A375 (cell line): ENCODE data around the gene ZNF837. TPM values are rescaled to one million over a fixed set of nuclear protein-coding genes. Genes with fewer than 3 reads are reported as not detected.
A peak's percentile ranks its signal among the peaks of the same experiment; 100 is the strongest.

ENCODE experiments used
- small RNA-seq: library from RNA; depleted of rRNA; stranded (forward); fragments of <200 nt; gene quantifications from one replicate; pipeline ENCODE3, GENCODE V24; 2014
- total RNA-seq: library from RNA; depleted of rRNA; stranded (reverse); fragments of >200 nt; shearing (Covaris generic); gene quantifications from 2 replicates; pipeline ENCODE4 v1.2.3, GENCODE V29; 2014; rRNA removed

Gene ZNF837
- 5.1 and 6.8 TPM in 2 replicates for total RNA-seq

DNA sequence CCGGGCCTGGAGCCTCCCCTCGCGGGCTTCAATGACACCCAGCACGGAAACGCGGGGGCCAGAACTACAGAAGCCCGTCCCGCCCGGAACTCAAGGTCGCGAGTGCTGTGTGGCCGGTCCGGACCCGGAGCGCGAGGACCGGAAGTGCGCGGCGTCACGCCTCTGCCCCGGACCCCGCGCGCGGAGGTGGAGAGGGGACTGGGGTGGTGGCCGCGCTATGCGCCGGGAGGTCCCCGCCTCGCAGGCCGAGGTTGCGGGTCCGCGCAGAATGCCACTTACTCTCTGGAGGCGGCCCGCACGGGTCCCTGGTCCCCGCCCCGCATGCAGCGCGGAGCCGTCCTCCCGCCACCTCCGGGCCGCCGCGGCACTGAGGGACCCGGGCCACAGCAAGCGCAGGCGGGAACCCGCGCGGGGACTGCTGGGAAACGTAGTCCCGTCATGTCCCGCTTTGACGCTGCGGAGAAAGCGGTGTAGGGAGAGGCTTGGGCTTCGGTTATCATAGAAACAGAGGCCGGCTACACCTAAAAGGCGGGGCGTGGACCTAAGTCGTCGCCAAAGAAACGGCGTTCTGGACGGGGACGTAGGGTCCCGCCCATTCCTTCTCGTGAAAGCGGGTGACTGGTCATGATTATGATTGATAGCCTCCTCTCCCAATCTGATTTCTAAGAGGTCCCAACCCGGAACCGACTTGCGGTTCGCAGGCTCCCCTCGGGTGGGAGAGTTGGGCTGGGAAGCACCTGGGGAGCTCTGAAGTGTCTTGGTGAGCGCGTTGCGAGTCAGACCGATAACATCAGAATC, at the start of gene ZNF837:
Gene ZNF837, minus strand, starts transcription at position 369 of the 798 bp plus-strand sequence. CDS start 11,698 bp downstream, outside the sequence.

DNA sequence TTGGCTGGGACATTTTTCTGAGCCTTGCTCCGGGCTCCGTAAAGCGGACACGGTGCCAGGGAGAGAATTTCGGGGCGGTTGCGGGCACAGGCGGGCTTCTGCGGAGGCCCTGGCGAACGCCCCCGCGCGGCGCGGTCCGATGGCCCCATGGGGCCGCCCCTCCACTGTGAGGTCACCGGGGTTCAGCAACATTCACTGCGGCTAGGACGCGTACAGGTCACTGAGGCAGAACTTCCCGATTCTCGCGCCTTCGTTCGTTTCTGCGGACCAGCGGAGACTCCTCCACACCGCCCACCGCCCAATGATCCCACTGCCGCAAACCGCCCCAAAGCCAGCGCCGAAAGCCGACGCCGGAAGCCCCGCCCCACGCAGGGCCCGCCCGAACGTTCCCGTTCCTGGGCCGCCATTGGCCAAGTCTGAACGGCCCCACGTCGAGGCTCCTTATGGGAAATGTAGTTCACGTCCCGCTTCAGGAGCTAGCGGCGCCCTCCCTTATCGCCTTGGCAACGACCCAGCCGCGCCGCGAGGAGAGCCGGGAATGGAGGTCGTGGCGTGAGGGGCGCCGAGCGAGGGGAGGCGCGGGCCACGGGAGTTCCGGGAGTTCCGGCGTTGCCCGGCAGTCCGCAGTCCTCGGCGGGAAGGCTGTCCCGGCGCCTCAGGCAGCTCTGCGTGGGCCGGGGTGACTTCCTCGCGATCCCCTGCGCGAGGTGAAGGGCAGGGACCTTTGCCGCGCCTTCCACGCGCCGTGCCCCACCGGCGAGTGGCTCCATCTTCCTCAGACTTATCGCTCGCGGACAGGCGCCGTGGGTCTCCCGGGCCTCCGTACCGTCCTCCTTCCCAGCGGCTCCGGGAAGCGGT, 27.6 kb upstream of the ZNF837 start, which contains the start of gene ZNF584:
Gene ZNF584, plus strand, starts transcription at position 498 of the 858 bp plus-strand sequence. CDS start 499 bp downstream, outside the sequence.

DNA sequence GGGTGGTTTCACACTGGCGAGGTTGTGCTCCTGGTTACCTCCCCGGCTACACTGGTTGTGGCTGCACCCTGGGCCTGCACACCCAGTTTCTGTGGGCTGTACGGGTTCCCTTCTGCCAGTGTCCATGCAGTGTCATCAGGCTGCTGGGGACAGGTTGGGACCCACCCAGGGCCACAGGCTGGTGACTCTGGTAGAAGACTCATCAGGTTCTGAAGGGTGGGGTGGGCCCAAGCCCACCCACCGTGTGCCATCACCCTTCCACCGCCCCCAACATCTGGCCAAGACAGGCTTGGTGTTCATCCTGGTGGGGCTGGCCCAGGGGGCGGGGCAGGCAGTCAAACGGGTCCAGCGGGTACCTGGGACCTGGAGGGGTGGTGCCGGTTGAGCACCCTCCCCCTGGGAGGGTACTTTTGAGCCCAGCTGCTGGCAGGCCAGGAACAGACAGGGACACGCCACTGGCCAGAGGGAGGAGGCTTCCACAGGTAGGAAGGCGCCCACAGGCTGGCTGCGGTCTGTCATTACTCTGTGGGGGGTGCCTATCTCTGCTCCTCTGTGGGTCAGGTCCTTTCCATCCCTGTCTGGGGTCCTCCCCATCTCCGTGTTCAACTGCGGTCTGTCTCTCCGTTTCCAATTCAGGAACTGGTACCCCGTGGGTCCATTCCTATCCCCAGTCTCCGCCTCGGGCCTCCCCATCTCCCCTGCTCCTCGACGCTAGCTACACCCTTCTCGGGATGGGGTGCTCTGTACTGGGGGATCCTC, 14.6 kb upstream of the ZNF837 start, which contains the start of gene RNF225:
Gene RNF225, plus strand, starts transcription at position 437 of the 759 bp plus-strand sequence. CDS start 434 bp downstream, outside the sequence.

DNA sequence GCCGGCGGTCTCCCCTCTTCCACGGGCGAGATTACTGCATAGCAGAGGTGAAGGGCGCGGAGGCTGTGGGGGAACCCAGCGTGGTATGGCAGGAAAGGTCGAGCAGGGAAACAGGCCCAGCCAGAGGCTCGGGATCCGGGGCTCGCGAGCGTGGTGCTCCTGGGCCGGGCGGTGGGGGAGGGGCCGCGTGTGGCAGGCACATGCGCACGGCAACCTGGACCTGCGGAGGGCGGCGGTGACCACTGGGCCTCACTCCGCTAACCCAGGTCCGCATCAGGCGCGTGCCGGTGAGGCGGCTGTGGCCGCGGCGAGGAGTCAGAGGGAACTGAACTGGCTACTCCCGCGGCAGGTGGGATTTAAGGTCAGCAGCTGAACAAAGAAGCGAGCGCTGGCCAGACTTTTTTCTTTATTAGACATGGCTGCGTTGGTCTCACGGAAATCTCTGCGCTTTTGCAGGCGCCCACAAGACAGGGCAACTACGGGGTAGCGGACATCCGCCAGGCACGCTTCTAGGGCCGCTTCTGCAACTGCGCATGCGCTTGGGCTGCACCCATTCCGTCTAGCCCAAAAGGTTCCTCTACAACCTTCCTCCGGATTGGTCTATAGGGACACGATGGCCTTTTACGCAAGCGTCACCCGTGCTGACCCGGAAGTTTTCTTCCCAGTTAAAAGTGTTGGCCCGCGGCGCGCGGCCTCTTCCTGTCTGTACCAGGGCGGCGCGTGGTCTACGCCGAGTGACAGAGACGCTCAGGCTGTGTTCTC, 5.9 kb upstream of the ZNF837 start, which contains the start of gene RPS5:
Gene RPS5, plus strand, starts transcription at position 694 of the 762 bp plus-strand sequence. CDS start 869 bp downstream, outside the sequence.

DNA sequence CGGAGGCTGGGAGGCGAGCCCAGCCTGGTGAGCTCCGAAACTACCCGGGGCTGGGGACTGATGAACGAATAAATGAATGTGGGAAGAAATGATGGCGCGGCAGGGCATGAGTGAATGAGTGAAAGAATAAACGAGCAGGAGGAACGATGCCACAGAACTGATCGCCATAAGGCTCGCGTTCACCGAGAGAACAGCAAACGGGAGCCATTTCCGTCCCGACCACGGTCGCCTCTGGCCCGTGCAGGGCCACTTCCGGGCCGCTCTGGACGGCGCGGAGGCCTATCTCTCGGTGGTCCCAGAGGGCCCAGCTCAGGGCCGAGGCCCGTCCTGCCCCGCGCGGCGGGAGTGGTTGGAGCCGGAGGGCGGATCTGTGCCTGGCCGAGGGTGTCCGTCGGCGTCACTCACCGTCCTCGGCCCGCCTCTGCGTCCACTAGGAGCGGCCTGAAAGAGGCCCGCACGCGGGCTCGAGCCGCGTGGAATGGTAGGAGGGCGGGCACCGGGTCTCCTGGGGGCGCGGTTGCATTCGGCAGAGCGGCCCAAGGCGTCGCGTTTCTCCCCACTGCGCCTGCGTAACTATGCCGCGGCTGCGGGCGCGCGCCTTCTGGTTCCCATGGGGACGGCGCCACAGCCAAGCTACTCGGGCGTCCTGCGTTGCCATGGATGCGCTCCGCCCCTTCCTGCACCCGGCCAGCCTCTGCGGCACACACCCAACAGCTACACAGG, 18.4 kb downstream of the ZNF837 start, which contains the start of gene ZNF497:
Gene ZNF497, minus strand, starts transcription at position 480 of the 723 bp plus-strand sequence. CDS start 5,116 bp downstream, outside the sequence.

DNA sequence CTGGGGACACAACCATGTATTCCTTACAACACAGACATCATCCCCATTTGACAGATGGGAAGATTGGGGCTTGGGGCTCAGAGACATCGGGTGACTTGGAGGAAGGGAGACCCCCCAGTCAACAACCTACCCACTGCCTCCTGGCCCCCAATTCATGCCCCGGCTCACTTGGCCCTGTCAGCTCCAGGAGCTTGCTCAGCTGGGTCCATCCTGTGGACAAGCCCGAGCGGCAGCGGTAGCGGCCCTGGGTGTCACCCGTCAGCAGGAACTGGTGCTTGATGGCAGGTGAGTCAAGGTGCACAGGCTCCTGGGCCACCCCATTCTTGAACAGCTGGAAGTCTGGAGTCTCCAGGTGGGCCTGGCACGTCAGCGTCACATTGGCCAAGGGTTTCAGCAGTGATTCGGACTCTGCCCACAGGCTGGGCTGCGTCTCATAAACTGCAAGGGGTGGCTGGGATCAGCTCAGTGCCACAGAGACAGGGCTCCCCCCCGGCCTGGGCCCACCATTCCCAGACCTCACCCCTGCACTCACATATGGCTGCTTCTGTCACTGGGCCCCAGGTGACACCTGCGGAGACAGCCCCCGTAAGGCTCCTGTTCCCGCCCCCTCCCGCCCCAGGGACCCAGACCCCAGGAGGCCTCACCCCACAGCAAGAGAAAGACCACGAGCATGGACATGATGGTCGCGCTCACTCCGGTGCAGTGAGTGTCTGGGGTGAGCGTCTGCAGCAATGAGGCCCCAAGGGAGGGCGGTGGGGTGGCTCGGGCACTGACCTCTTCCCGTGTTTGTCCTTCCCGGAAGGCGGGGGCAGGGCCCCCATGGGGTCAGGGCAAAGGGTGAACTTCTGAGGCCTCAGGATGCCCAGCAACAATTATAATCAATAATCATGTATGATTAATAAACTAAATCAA, 27.8 kb downstream of the ZNF837 start, which contains the start of gene A1BG:
Gene A1BG, minus strand, starts transcription at position 733 of the 912 bp plus-strand sequence. Its CDS starts 55 bp downstream, at position 678.

DNA sequence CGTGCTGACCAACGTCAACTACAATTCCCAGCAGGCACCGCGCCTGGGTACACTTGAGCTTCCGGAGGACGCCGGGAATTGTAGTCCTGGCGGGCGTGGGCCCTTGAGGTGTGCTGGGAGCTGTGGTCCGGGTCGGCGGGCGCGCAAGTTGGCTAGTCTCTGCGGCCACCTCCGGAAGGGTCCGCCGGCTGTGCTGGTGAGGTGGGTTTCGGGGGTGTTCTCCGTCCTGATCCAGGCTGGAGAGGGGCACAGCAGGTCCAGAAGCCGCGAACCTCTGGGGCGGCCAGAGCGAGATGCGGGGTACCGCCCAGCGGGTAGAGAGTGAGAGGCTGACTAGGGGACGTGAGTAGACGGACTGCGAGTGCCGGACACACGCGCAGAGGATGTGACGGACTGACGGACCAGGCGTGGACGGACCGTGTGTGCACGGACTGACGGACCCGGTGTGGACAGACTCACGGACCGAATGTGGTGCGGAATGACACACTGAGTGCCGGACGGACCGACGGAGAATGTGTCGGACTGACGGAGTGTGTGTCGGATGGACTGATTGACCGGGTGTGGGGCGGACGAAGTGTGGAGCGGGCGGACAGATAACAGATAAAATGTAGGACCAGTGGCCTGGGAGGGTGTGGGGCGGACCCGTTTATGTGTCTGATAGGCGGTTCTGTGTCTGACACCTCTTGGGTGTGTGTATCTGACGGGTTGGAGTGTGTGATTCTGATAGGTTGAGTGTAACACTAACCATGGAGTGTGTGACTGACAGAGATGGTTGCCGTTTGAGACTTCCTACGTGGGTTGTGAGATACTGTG, 53.7 kb downstream of the ZNF837 start, which contains the start of gene ZSCAN22:
Gene ZSCAN22, plus strand, starts transcription at position 81 of the 813 bp plus-strand sequence. CDS start 7,809 bp downstream, outside the sequence.

Small RNA genes within 50 kb of the gene (small RNA-seq; reads per million reads assigned to genes)
- gene MIR4754 (not detected), gene MIR6806 (not detected), gene RNA5SP473 (0.96 reads per million, percentile 54 among the genes with 10 or more reads in this experiment)

Other genes starting within 250 kb of the ZNF837 start
- 10.2 and 10.9 TPM in 2 replicates for gene ZNF329, start 230.2 kb downstream of the ZNF837 start, total RNA-seq
- 31.2 and 31.4 TPM in 2 replicates for gene ZNF274, start 198.0 kb downstream of the ZNF837 start, total RNA-seq
- 59.9 and 84.8 TPM in 2 replicates for gene ZNF544, start 152.1 kb downstream of the ZNF837 start, total RNA-seq
- gene ZNF8, start 102.1 kb downstream of the ZNF837 start, total RNA-seq, result 6.1 and 6.5 TPM in 2 replicates
- 96.2 and 96.7 TPM in 2 replicates for gene ERVK3-1, start 75.7 kb downstream of the ZNF837 start, total RNA-seq
- 2.9 TPM in 2 replicates for gene ZSCAN22, start 54.0 kb downstream of the ZNF837 start, total RNA-seq
- gene A1BG, start 27.5 kb downstream of the ZNF837 start, total RNA-seq, result 13.4 and 31.9 TPM in 2 replicates
- gene ZNF497, start 18.3 kb downstream of the ZNF837 start, total RNA-seq, result 1.4 and 2.1 TPM in 2 replicates
- 4,542 and 4,656 TPM in 2 replicates for gene RPS5, start 6.2 kb upstream of the ZNF837 start, total RNA-seq
- 1.4 and 3.8 TPM in 2 replicates for gene RNF225, start 14.6 kb upstream of the ZNF837 start, total RNA-seq
- gene ZNF584, start 27.6 kb upstream of the ZNF837 start, total RNA-seq, result 14.3 and 21.4 TPM in 2 replicates
- 0.16 and 0.19 TPM in 2 replicates for gene ZNF132, start 59.1 kb upstream of the ZNF837 start, total RNA-seq
- 11.7 and 14.8 TPM in 2 replicates for gene ZNF324B, start 70.6 kb upstream of the ZNF837 start, total RNA-seq
- gene ZNF324, start 86.0 kb upstream of the ZNF837 start, total RNA-seq, result 9.8 and 13.7 TPM in 2 replicates
- 22.6 and 23.1 TPM in 2 replicates for gene ZNF446, start 95.3 kb upstream of the ZNF837 start, total RNA-seq
- gene SLC27A5, start 131.0 kb upstream of the ZNF837 start, total RNA-seq, result 40.1 and 41.4 TPM in 2 replicates
- 13.1 and 15.4 TPM in 2 replicates for gene ZBTB45, start 138.8 kb upstream of the ZNF837 start, total RNA-seq
- 873 and 886 TPM in 2 replicates for gene TRIM28, start 163.0 kb upstream of the ZNF837 start, total RNA-seq
- 361 and 379 TPM in 2 replicates for gene CHMP2A, start 174.1 kb upstream of the ZNF837 start, total RNA-seq
- 195 and 207 TPM in 2 replicates for gene UBE2M, start 177.6 kb upstream of the ZNF837 start, total RNA-seq
- gene MZF1, start 192.3 kb upstream of the ZNF837 start, total RNA-seq, result 39.1 and 41.3 TPM in 2 replicates